HepG2 (cell line): ENCODE measurements around the gene ACBD6. TPM values are rescaled to one million over a fixed set of nuclear protein-coding genes. Genes with fewer than 3 reads are reported as not detected.

Source experiments
- ARID5B ChIP-seq: IDR thresholded peaks from 2 replicates; pipeline ENCODE4 v1.4.0; 2020; ENCODE audit warnings: mild to moderate bottlenecking, missing genetic modification reagents
- IRF2 ChIP-seq: IDR thresholded peaks from 2 replicates; pipeline ENCODE4 v1.6.1; 2018; ENCODE audit warnings: missing genetic modification reagents, missing compliant biosample characterization
- KMT2A ChIP-seq: sonication (generic); formaldehyde crosslinking; IDR thresholded peaks from 2 replicates; pipeline ENCODE4 v1.4.0; 2020; ENCODE audit warnings: missing genetic modification reagents
- MIER3 ChIP-seq: IDR thresholded peaks from 2 replicates; pipeline ENCODE4 v1.6.1; 2016; ENCODE audit warnings: missing compliant biosample characterization, borderline replicate concordance
- NR2F6 ChIP-seq, 2 experiments: IDR thresholded peaks; 2 replicates each; pipeline ENCODE4 v1.6.1; 2016; ENCODE audit warnings: antibody characterized with exemption in 1 of 2, mild to moderate bottlenecking in 1 of 2
- RAD21 ChIP-seq: fragments of 450-650 bp; formaldehyde crosslinking; IDR thresholded peaks from 2 replicates; pipeline ENCODE4 v1.5.0; 2020; ENCODE audit warnings: mild to moderate bottlenecking
- SALL1 ChIP-seq: sonication (generic); formaldehyde crosslinking; IDR thresholded peaks from 2 replicates; pipeline ENCODE4 v1.8.0; 2022; ENCODE audit warnings: mild to moderate bottlenecking, missing genetic modification reagents
- SAP130 ChIP-seq: IDR thresholded peaks from 2 replicates; pipeline ENCODE4 v1.6.1; 2016; ENCODE audit warnings: low read depth
- STAG1 ChIP-seq: sonication (generic); formaldehyde crosslinking; IDR thresholded peaks from 2 replicates; pipeline ENCODE4 v1.4.0; 2020; ENCODE audit warnings: missing genetic modification reagents
- TFDP1 ChIP-seq: IDR thresholded peaks from 2 replicates; pipeline ENCODE4 v1.6.1; 2016; ENCODE audit warnings: missing compliant biosample characterization, missing genetic modification reagents, borderline replicate concordance
- TFDP2 ChIP-seq: sonication (generic); formaldehyde crosslinking; IDR thresholded peaks from 2 replicates; pipeline ENCODE4 v1.4.0; 2020; ENCODE audit warnings: missing genetic modification reagents
- THAP8 ChIP-seq: sonication (generic); formaldehyde crosslinking; IDR thresholded peaks from 2 replicates; pipeline ENCODE4 v1.5.1; 2020; ENCODE audit warnings: missing genetic modification reagents, mild to moderate bottlenecking, borderline replicate concordance
- ZBTB10 ChIP-seq: sonication (generic); formaldehyde crosslinking; IDR thresholded peaks from 2 replicates; pipeline ENCODE4 v1.4.0; 2020; ENCODE audit warnings: missing genetic modification reagents, borderline replicate concordance
- ZNF124 ChIP-seq: sonication (generic); formaldehyde crosslinking; IDR thresholded peaks from 2 replicates; pipeline ENCODE4 v1.4.0; 2020; ENCODE audit warnings: missing genetic modification reagents
- ZNF510 ChIP-seq: sonication (generic); formaldehyde crosslinking; IDR thresholded peaks from 2 replicates; pipeline ENCODE4 v1.4.0; 2020; ENCODE audit warnings: low read depth, mild to moderate bottlenecking, missing genetic modification reagents
- ZNF576 ChIP-seq: sonication (generic); formaldehyde crosslinking; IDR thresholded peaks from 2 replicates; pipeline ENCODE4 v1.4.0; 2020; ENCODE audit warnings: mild to moderate bottlenecking, missing genetic modification reagents
- polyA plus RNA-seq, 8 experiments: library from polyadenylated mRNA; depleted of rRNA in 3 of 8; stranded (reverse) in 7 of 8; unstranded in 1 of 8; fragments of >200 nt; fragmentation: Illumina TruSeq in 4 of 8; extraction: Trizol in 4 of 8; gene quantifications; 2 replicates each; pipeline versions ENCODE4 v1.2.1 to v1.2.3, GENCODE V29; 2011 to 2016; ENCODE audit warnings: low read depth in 4 of 8, missing spikeins in 1 of 8, mixed read lengths in 1 of 8; ENCODE audit not compliant: insufficient read depth in 1 of 8
- total RNA-seq, 5 experiments: library from RNA; depleted of rRNA; stranded (reverse); fragments of >200 nt; fragmentation: Illumina TruSeq; extraction: Trizol; gene quantifications; 2 replicates each; pipeline ENCODE4 v1.2.3, GENCODE V29; 2016; ENCODE audit warnings: low read depth in 1 of 5

The ACBD6 gene
- total and polyA plus RNA-seq, 2 of the 13 experiments (the other 11 are each of a cell fraction or from before 2014, with no cell fraction given), result 33.5 to 47.2 TPM

GRCh38 chr1:180533266-180533987, 31.1 kb upstream of the ACBD6 start (continued):
- TF ChIP-seq ARID5B (CRISPR knock-in tag) (0 out of 2 replicates have a peak, but pooled peaks have one; percentile 20), KMT2A (no peak), SAP130 (CRISPR knock-in tag) (peak; percentile 19; the same call in 1 of the 2 replicates), TFDP2 (CRISPR knock-in tag) (peak; percentile 57; the same call in 1 of the 2 replicates), ZNF510 (no peak), ZNF124 (0 out of 2 replicates have a peak, but pooled peaks have one; percentile 44), RAD21 (CRISPR knock-in tag) (peak; percentile 76), MIER3 (CRISPR knock-in tag) (no peak), IRF2 (CRISPR knock-in tag) (0 out of 2 replicates have a peak, but pooled peaks have one; percentile 31), ZBTB10 (CRISPR knock-in tag) (no peak), ZNF576 (no peak), SALL1 (CRISPR knock-in tag) (peak; percentile 29; the same call in 1 of the 2 replicates), STAG1 (peak; percentile 89), NR2F6 (IDR thresholded peaks at IDR 0.05) (no peak), NR2F6 (CRISPR knock-in tag; IDR thresholded peaks at IDR 0.05) (0 out of 2 replicates have a peak, but pooled peaks have one; percentile 9), THAP8 (CRISPR knock-in tag) (no peak), TFDP1 (CRISPR knock-in tag) (peak; percentile 65; the same call in 1 of the 2 replicates)
